ENCODE results near the gene PLPPR3. TPM values are rescaled to one million over a fixed set of nuclear protein-coding genes. Genes with fewer than 3 reads are reported as not detected.

Gene PLPPR3
- total and polyA plus RNA-seq, 4 donors = 3.1 TPM; not detected in 3

DNA sequence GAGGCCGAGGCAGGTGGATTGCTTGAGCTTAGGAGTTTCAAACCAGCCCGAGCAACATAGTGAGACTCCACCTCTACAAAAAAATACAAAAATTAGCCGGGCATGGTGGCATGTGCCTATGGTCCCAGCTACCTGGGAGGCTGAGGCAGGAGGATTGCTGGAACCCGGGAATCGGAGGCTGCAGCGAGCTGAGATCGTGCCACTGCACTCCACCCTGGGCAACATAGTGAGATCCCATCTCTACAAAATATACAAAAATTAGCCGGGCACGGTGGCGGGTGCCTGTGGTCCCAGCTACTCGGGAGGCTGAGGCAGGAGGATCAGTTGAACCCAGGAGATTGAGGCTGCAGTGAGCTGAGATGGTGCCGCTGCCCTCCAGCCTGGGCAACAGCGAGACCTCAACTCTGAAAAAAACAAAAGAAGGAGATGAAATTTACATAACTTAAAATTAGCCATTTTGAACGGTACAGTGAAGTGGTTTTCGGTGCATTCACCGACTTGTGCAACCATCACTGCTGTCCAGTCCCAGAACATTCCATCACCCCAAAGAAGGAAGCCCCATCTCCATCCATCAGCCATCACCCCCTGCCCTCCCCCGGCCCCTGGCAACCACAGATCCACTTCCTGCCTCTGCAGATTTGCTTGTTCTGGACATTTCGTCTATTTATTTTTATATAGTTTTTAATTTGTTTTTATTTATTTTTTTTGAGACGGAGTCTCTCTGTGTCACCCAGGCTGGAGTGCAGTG is 4.3 kb upstream of the PLPPR3 start:
- H3K9me3 ChIP-seq (ENCODE audit: control insufficient read depth in 4 of 4, low read length in 3 of 4) = no peaks in the 10 kb centered on the region
- H3K4me1 ChIP-seq (ENCODE audit: control insufficient read depth in 4 of 4, insufficient read depth in 4 of 4, low read length in 3 of 4) = peaks cover 0 to 7% (median 0%) of the 10 kb centered on the region in 4 donors
- no peak for DNase-seq (ENCODE audit: low spot score)
- H3K27ac ChIP-seq (ENCODE audit: low read depth in 1 of 2, low read length in 2 of 2) = no peak overlapping the region
- no peaks in the 10 kb centered on the region for H3K36me3 ChIP-seq (ENCODE audit: control insufficient read depth in 4 of 4, insufficient read depth in 3 of 4, low read depth in 1 of 4, low read length in 3 of 4)
- 82% methylated on average over 19 of the region's 19 CpGs for WGBS
- no peak for TF ChIP-seq EGR1 (IDR thresholded peaks at IDR 0.05; ENCODE audit: low read depth in 2 of 2)
- TF ChIP-seq FOXA1 (IDR thresholded peaks at IDR 0.05) = no peak
- no peak for TF ChIP-seq GABPA (IDR thresholded peaks at IDR 0.05 in 1 of 2, conservative IDR thresholded peaks at IDR 0.05 in 1 of 2)
- TF ChIP-seq, protein P1, sequence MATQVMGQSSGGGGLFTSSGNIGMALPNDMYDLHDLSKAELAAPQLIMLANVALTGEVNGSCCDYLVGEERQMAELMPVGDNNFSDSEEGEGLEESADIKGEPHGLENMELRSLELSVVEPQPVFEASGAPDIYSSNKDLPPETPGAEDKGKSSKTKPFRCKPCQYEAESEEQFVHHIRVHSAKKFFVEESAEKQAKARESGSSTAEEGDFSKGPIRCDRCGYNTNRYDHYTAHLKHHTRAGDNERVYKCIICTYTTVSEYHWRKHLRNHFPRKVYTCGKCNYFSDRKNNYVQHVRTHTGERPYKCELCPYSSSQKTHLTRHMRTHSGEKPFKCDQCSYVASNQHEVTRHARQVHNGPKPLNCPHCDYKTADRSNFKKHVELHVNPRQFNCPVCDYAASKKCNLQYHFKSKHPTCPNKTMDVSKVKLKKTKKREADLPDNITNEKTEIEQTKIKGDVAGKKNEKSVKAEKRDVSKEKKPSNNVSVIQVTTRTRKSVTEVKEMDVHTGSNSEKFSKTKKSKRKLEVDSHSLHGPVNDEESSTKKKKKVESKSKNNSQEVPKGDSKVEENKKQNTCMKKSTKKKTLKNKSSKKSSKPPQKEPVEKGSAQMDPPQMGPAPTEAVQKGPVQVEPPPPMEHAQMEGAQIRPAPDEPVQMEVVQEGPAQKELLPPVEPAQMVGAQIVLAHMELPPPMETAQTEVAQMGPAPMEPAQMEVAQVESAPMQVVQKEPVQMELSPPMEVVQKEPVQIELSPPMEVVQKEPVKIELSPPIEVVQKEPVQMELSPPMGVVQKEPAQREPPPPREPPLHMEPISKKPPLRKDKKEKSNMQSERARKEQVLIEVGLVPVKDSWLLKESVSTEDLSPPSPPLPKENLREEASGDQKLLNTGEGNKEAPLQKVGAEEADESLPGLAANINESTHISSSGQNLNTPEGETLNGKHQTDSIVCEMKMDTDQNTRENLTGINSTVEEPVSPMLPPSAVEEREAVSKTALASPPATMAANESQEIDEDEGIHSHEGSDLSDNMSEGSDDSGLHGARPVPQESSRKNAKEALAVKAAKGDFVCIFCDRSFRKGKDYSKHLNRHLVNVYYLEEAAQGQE (IDR thresholded peaks at IDR 0.05) = no peak
- no peak for TF ChIP-seq RAD21 (IDR thresholded peaks at IDR 0.05)
- no peak for TF ChIP-seq FOXA2 (IDR thresholded peaks at IDR 0.05)
- no peak for TF ChIP-seq TAF1 (conservative IDR thresholded peaks at IDR 0.05)
- TF ChIP-seq CTCF (IDR thresholded peaks at IDR 0.05; ENCODE audit: low read depth, low read length, missing input control) = no peak
- H3K27me3 ChIP-seq (ENCODE audit: control insufficient read depth in 4 of 4, insufficient read depth in 4 of 4, low read length in 3 of 4) = peaks cover 0 to 6% (median 1%) of the 10 kb centered on the region in 4 donors
- H3K4me3 ChIP-seq (ENCODE audit: low read depth in 1 of 3, low read length in 3 of 3) = no peak overlapping the region
- H3K9ac ChIP-seq (ENCODE audit: low read depth in 1 of 2, low read length in 2 of 2) = no peak overlapping the region

DNA sequence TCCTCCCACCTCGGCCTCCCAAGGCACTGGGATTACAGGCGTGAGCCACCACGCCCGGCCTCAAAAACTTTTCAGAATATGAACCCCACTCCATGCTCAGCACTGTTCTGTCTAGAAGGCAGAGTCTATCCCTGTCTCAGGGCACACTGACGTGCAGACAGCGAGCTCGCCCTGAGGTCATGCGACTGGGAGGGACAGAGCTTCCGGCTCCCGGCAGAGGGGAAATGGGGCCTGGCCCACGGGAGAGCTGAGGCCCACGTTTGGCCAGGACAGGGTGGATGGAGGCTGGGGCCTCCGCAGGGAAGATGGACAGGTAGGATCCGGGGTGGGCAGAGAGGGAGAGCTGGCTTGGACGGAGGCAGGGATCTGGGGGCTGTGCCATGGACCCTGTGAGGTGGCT is 3.1 kb upstream of the PLPPR3 start:
- no peak for DNase-seq (ENCODE audit: low spot score)
- TF ChIP-seq FOXA1 (IDR thresholded peaks at IDR 0.05) (no peak), FOXA2 (IDR thresholded peaks at IDR 0.05) (no peak), RAD21 (IDR thresholded peaks at IDR 0.05) (no peak), RXRA (IDR thresholded peaks at IDR 0.05) (no peak), HNF4A (conservative IDR thresholded peaks at IDR 0.05) (no peak), ZBTB33 (IDR thresholded peaks at IDR 0.05) (no peak), GABPA (IDR thresholded peaks at IDR 0.05 in 1 of 2, conservative IDR thresholded peaks at IDR 0.05 in 1 of 2) (no peak), TAF1 (conservative IDR thresholded peaks at IDR 0.05) (no peak), HNF4G (IDR thresholded peaks at IDR 0.05) (no peak), SP1 (IDR thresholded peaks at IDR 0.05) (no peak), EGR1 (IDR thresholded peaks at IDR 0.05; ENCODE audit: low read depth in 2 of 2) (no peak), YY1 (IDR thresholded peaks at IDR 0.05) (no peak), NR2F2 (IDR thresholded peaks at IDR 0.05) (no peak), JUND (IDR thresholded peaks at IDR 0.05) (no peak)
- TF ChIP-seq, protein P2, sequence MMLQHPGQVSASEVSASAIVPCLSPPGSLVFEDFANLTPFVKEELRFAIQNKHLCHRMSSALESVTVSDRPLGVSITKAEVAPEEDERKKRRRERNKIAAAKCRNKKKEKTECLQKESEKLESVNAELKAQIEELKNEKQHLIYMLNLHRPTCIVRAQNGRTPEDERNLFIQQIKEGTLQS (IDR thresholded peaks at IDR 0.05) = no peak
- TF ChIP-seq, protein P1 (IDR thresholded peaks at IDR 0.05) = no peak
- TF ChIP-seq, protein P3, sequence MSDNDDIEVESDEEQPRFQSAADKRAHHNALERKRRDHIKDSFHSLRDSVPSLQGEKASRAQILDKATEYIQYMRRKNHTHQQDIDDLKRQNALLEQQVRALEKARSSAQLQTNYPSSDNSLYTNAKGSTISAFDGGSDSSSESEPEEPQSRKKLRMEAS (IDR thresholded peaks at IDR 0.05) = no peak

More for the DNA sequence above, 3.1 kb upstream of the PLPPR3 start:
- H3K9me3 ChIP-seq (ENCODE audit: control insufficient read depth in 4 of 4, low read length in 3 of 4) = no peaks in the 10 kb centered on the region
- H3K9ac ChIP-seq (ENCODE audit: low read depth in 1 of 2, low read length in 2 of 2) = no peak overlapping the region
- WGBS = 79% methylated on average over 15 of the region's 15 CpGs
- no peak overlapping the region for H3K4me3 ChIP-seq (ENCODE audit: low read depth in 1 of 3, low read length in 3 of 3)
- peaks cover 0 to 8% (median 0%) of the 10 kb centered on the region in 4 donors for H3K4me1 ChIP-seq (ENCODE audit: control insufficient read depth in 4 of 4, insufficient read depth in 4 of 4, low read length in 3 of 4)
- no peak overlapping the region for H3K27ac ChIP-seq (ENCODE audit: low read depth in 1 of 2, low read length in 2 of 2)
- H3K36me3 ChIP-seq (ENCODE audit: control insufficient read depth in 4 of 4, insufficient read depth in 3 of 4, low read depth in 1 of 4, low read length in 3 of 4) = no peaks in the 10 kb centered on the region
- peaks cover 0 to 6% (median 1%) of the 10 kb centered on the region in 4 donors for H3K27me3 ChIP-seq (ENCODE audit: control insufficient read depth in 4 of 4, insufficient read depth in 4 of 4, low read length in 3 of 4)
